Mucosa of rectum (tissue), 2 donors: ENCODE data around the gene NTN5.

Experiments
- H3K27ac ChIP-seq, 2 donors: one replicate each; pipeline ENCODE4 v1.7.0; 2013; ENCODE audit warnings: inconsistent platforms in 2 of 2, low read depth in 2 of 2, low read length in 2 of 2
- H3K27me3 ChIP-seq, 2 donors: one replicate each; pipeline ENCODE4 v1.7.0; 2013; ENCODE audit warnings: low read length in 2 of 2; ENCODE audit not compliant: control insufficient read depth in 2 of 2, insufficient read depth in 2 of 2
- H3K36me3 ChIP-seq, 2 donors: one replicate each; pipeline ENCODE4 v1.7.0; 2013; ENCODE audit warnings: low read length in 2 of 2; ENCODE audit not compliant: control insufficient read depth in 2 of 2, insufficient read depth in 2 of 2
- H3K4me1 ChIP-seq, 2 donors: one replicate each; pipeline ENCODE4 v1.7.0; 2013; ENCODE audit warnings: low read length in 2 of 2, mild to moderate bottlenecking in 1 of 2; ENCODE audit not compliant: control insufficient read depth in 2 of 2, insufficient read depth in 2 of 2
- H3K4me3 ChIP-seq, 2 donors: one replicate each; pipeline ENCODE4 v1.7.0; 2013; ENCODE audit warnings: low read length in 2 of 2
- H3K9ac ChIP-seq, 2 donors: one replicate each; pipeline ENCODE4 v1.7.0; 2013; ENCODE audit warnings: low read length in 2 of 2, low read depth in 1 of 2, mild to moderate bottlenecking in 1 of 2
- H3K9me3 ChIP-seq, 2 donors: one replicate each; pipeline ENCODE4 v1.7.0; 2013; ENCODE audit warnings: low read length in 2 of 2; ENCODE audit not compliant: control insufficient read depth in 2 of 2
- donor health status: healthy.
- donor health status: Normal muscosa, but diverticular disease.

Gene NTN5

GRCh38 chr19:48625891-48626327 lies 46.9 kb downstream of the NTN5 start:
- Histone ChIP-seq H3K27me3 (no peaks in the 10 kb centered on the region), H3K4me3 (peak overlapping the region in 1 of 2 donors; percentile 69), H3K9me3 (no peaks in the 10 kb centered on the region), H3K36me3 (peaks cover 2% of the 10 kb centered on the region in 2 donors), H3K4me1 (peaks cover 40 to 62% of the 10 kb centered on the region in 2 donors), H3K9ac (peak overlapping the region in 1 of 2 donors; percentile 79), H3K27ac (peak overlapping the region; percentile 86 to 89)

GRCh38 chr19:48624791-48625723 lies 47.8 kb downstream of the NTN5 start:
- Histone ChIP-seq H3K4me3 (peak overlapping the region; percentile 69 to 77), H3K27ac (peak overlapping the region; percentile 86 to 89), H3K9ac (peak overlapping the region; percentile 79), H3K4me1 (peaks cover 34 to 54% of the 10 kb centered on the region in 2 donors), H3K9me3 (no peaks in the 10 kb centered on the region), H3K27me3 (no peaks in the 10 kb centered on the region), H3K36me3 (peaks cover 2% of the 10 kb centered on the region in 2 donors)

- H3K9ac ChIP-seq = peak overlapping the region; percentile 79
- peak overlapping the region; percentile 69 to 77 for H3K4me3 ChIP-seq
- H3K27me3 ChIP-seq = no peaks in the 10 kb centered on the region
- peaks cover 0 to 2% of the 10 kb centered on the region in 2 donors for H3K36me3 ChIP-seq
- H3K27ac ChIP-seq = peak overlapping the region; percentile 86 to 89
- H3K9me3 ChIP-seq = no peaks in the 10 kb centered on the region
- peaks cover 37 to 55% of the 10 kb centered on the region in 2 donors for H3K4me1 ChIP-seq
These were observed 48.7 kb downstream of the NTN5 start for GRCh38 chr19:48624067-48624594.

GRCh38 chr19:48623556-48624066 lies 49.2 kb downstream of the NTN5 start:
- Histone ChIP-seq H3K27ac (peak overlapping the region; percentile 55 to 86), H3K9me3 (no peaks in the 10 kb centered on the region), H3K27me3 (no peaks in the 10 kb centered on the region), H3K4me1 (peaks cover 37 to 53% of the 10 kb centered on the region in 2 donors), H3K36me3 (peaks cover 0 to 2% of the 10 kb centered on the region in 2 donors), H3K4me3 (peak overlapping the region; percentile 61 to 77), H3K9ac (peak overlapping the region; percentile 60 to 79)

- Histone ChIP-seq H3K4me3 (peak overlapping the region; percentile 89 to 98), H3K9me3 (no peaks in the 10 kb centered on the region), H3K9ac (peak overlapping the region; percentile 83 to 84), H3K36me3 (peaks cover 25 to 26% of the 10 kb centered on the region in 2 donors), H3K27me3 (no peaks in the 10 kb centered on the region), H3K27ac (peak overlapping the region; percentile 95 to 97), H3K4me1 (peaks cover 48 to 54% of the 10 kb centered on the region in 2 donors)
These were observed 52.9 kb downstream of the NTN5 start for GRCh38 chr19:48619692-48620585.

- peak within 1 kb of the TSS; percentile 93 to 99 for H3K9ac ChIP-seq
- H3K9me3 ChIP-seq = no peaks in the 10 kb centered on the region
- H3K36me3 ChIP-seq = peaks cover 25 to 26% of the 10 kb centered on the region in 2 donors
- H3K4me3 ChIP-seq = peak within 1 kb of the TSS; percentile 90 to 98
- peaks cover 45 to 50% of the 10 kb centered on the region in 2 donors for H3K4me1 ChIP-seq
- H3K27me3 ChIP-seq = no peaks in the 10 kb centered on the region
- peak within 1 kb of the TSS; percentile 95 to 97 for H3K27ac ChIP-seq
These were observed 53.7 kb downstream of the NTN5 start, which contains the start of the genes RPL18 and SPHK2 for GRCh38 chr19:48618916-48619691. TSS of gene RPL18 (minus strand) at chr19:48619178. CDS start at chr19:48619143, 35 bp downstream. TSS of gene SPHK2 (plus strand) at chr19:48619506. CDS start at chr19:48620515, 1,009 bp downstream.

- H3K36me3 ChIP-seq = peaks cover 25 to 26% of the 10 kb centered on the region in 2 donors
- H3K4me3 ChIP-seq = peak overlapping the region; percentile 90 to 98
- H3K27me3 ChIP-seq = no peaks in the 10 kb centered on the region
- no peaks in the 10 kb centered on the region for H3K9me3 ChIP-seq
- peaks cover 45 to 50% of the 10 kb centered on the region in 2 donors for H3K4me1 ChIP-seq
- H3K9ac ChIP-seq = peak overlapping the region; percentile 93 to 99
- peak overlapping the region; percentile 95 to 97 for H3K27ac ChIP-seq
These were observed 54.4 kb downstream of the NTN5 start for GRCh38 chr19:48618278-48618915.

- H3K4me1 ChIP-seq = peaks cover 43 to 47% of the 10 kb centered on the region in 2 donors
- H3K9ac ChIP-seq = peak overlapping the region; percentile 93 to 99
- H3K9me3 ChIP-seq = no peaks in the 10 kb centered on the region
- H3K27me3 ChIP-seq = no peaks in the 10 kb centered on the region
- peaks cover 25 to 26% of the 10 kb centered on the region in 2 donors for H3K36me3 ChIP-seq
- peak overlapping the region; percentile 90 to 98 for H3K4me3 ChIP-seq
- H3K27ac ChIP-seq = peak overlapping the region; percentile 95 to 97
These were observed 55.5 kb downstream of the NTN5 start for GRCh38 chr19:48617146-48617937.
